OCI-LY3 (cell line): Measurements from ENCODE around the gene LINGO1.

Experiments
- H2AFZ ChIP-seq: fragments of 200-600, 300-600 bp; shearing (Covaris generic); 2 replicates; pipeline ENCODE4 v1.6.0; 2014; ENCODE audit warnings: antibody characterized with exemption, low read depth, low read length
- H3K27ac ChIP-seq: fragments of 200-600, 300-600 bp; sonication (generic); 2 replicates; pipeline ENCODE4 v1.5.1; 2014; ENCODE audit warnings: mild to moderate bottlenecking, low read length, moderate library complexity, mixed read lengths
- H3K27me3 ChIP-seq: fragments of 200-600, 300-600 bp; sonication (generic); 2 replicates; pipeline ENCODE4 v1.6.1; 2014; ENCODE audit warnings: low read depth, low read length, mixed read lengths
- H3K36me3 ChIP-seq: fragments of 200-600, 300-600 bp; sonication (generic); replicated peaks from 2 replicates; pipeline ENCODE3; 2014; ENCODE audit warnings: low read depth, low read length, mixed read lengths
- H3K4me1 ChIP-seq: fragments of 300-600, 200-600 bp; sonication (generic); 2 replicates; pipeline ENCODE4 v1.6.1; 2014; ENCODE audit warnings: low read length, mixed read lengths
- H3K4me2 ChIP-seq: fragments of 200-600, 300-600 bp; sonication (generic); 2 replicates; pipeline ENCODE4 v1.6.1; 2014; ENCODE audit warnings: low read length, mixed read lengths
- H3K4me3 ChIP-seq: fragments of 300-600, 200-600 bp; sonication (generic); 2 replicates; pipeline ENCODE4 v1.5.1; 2014; ENCODE audit warnings: antibody characterized with exemption, mild to moderate bottlenecking, low read length, moderate library complexity
- H3K79me2 ChIP-seq: fragments of 300-600, 200-600 bp; shearing (Covaris generic); 2 replicates; pipeline ENCODE4 v1.6.1; 2014; ENCODE audit warnings: mild to moderate bottlenecking, low read length, mixed read lengths
- H3K9ac ChIP-seq: fragments of 300-600, 200-600 bp; shearing (Covaris generic); 2 replicates; pipeline ENCODE4 v1.6.0; 2014; ENCODE audit warnings: mild to moderate bottlenecking, low read length, moderate library complexity
- H3K9me3 ChIP-seq: fragments of 200-600, 300-600 bp; shearing (Covaris generic); 2 replicates; pipeline ENCODE4 v1.6.1; 2014; ENCODE audit warnings: low read length, mixed read lengths; ENCODE audit not compliant: insufficient read depth
- H4K20me1 ChIP-seq: fragments of 200-600, 300-600 bp; sonication (generic); 2 replicates; pipeline ENCODE4 v1.6.1; 2016; ENCODE audit warnings: low read length, mixed read lengths; ENCODE audit not compliant: insufficient read depth
- EZH2phosphoT487 ChIP-seq: fragments of 200-600 bp; shearing (Covaris generic); IDR thresholded peaks from 2 replicates; pipeline ENCODE4 v1.6.1; 2018; ENCODE audit warnings: antibody characterized with exemption, mixed run types, low read depth
- TF ChIP-seq, protein P1 (sequence below): fragments of 200-600, 300-600 bp; sonication (generic); IDR thresholded peaks from 2 replicates; pipeline ENCODE4 v1.5.1; 2014; ENCODE audit warnings: antibody characterized with exemption, low read length, low read depth

Gene LINGO1

DNA sequence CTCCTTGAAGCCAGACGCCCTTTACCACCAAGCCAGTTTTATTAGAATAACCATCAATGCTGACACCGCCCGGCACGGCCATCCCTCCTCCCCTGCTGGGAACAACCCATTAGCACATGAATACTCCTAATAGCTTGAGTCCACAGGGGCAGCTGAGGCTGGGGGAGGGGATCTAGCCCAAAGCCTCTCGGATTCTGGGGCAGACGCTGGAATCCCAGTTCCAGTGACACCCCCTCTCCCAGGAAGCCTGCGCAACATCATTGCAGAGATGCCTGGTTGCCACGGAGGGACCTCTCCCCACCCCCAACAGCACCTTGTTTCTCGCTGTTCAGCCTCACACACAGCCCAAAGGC lies 1.2 kb upstream of the LINGO1 start:
- Histone ChIP-seq H2AFZ (peak overlapping the region; percentile 89), H3K36me3 (no peaks in the 10 kb centered on the region), H3K9ac (peak overlapping the region; percentile 49), H3K4me2 (peak overlapping the region; percentile 93), H4K20me1 (no peaks in the 10 kb centered on the region), H3K79me2 (no peaks in the 10 kb centered on the region), H3K9me3 (no peaks in the 10 kb centered on the region), H3K4me3 (peak overlapping the region; percentile 75), H3K27ac (no peak overlapping the region), H3K27me3 (peaks cover 37% of the 10 kb centered on the region), H3K4me1 (peaks cover 13% of the 10 kb centered on the region)
- TF ChIP-seq, protein P1, sequence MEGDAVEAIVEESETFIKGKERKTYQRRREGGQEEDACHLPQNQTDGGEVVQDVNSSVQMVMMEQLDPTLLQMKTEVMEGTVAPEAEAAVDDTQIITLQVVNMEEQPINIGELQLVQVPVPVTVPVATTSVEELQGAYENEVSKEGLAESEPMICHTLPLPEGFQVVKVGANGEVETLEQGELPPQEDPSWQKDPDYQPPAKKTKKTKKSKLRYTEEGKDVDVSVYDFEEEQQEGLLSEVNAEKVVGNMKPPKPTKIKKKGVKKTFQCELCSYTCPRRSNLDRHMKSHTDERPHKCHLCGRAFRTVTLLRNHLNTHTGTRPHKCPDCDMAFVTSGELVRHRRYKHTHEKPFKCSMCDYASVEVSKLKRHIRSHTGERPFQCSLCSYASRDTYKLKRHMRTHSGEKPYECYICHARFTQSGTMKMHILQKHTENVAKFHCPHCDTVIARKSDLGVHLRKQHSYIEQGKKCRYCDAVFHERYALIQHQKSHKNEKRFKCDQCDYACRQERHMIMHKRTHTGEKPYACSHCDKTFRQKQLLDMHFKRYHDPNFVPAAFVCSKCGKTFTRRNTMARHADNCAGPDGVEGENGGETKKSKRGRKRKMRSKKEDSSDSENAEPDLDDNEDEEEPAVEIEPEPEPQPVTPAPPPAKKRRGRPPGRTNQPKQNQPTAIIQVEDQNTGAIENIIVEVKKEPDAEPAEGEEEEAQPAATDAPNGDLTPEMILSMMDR = no peak
- TF ChIP-seq EZH2phosphoT487 = no peak

DNA sequence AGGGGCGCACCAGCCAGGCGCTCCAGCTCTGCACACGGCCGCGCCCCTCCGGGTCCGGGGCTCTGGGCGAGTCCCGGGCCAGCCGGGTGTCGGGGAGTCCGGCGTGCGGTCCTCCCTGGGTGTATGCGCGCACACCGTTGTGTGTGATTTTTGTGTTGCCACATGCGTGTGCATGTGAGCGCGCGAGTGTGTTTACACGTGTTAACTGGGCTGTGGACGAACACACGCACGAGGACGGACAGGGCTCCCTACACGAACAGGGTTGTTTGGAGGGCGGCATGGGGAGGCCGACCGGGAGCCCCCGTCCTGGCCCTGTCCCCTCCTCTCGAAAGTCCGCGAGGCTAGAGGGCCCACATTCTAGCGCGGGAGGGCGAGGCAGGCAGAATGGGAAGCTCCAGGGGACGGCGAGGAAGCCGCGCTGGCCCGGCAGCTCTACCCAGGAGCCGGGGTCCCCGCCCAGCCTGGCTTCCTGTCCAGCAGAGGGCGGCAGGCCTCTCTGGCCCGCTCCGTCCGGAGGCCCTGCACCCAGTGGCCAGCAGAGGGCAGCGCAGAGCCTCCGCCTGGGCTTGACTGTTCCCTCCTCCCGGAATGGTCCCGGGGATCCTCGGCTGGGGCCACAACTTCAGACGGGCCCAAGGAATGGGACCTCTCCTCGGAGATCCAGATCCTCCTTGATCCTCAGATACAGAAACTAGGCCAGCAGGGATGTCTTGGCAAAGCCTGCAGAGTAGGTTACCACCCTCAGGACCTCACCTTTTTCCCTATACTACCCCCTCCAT lies 611 bp upstream of the LINGO1 start:
- Histone ChIP-seq H3K27me3 (peaks cover 37% of the 10 kb centered on the region), H3K4me1 (peaks cover 13% of the 10 kb centered on the region), H3K9me3 (no peaks in the 10 kb centered on the region), H3K36me3 (no peaks in the 10 kb centered on the region), H3K79me2 (no peaks in the 10 kb centered on the region), H3K4me3 (peak overlapping the region; percentile 75), H2AFZ (peak overlapping the region; percentile 89), H3K9ac (peak overlapping the region; percentile 49), H3K4me2 (peak overlapping the region; percentile 93), H4K20me1 (no peaks in the 10 kb centered on the region), H3K27ac (no peak overlapping the region)
- TF ChIP-seq EZH2phosphoT487 = no peak
- TF ChIP-seq, protein P1 = peak; percentile 100

DNA sequence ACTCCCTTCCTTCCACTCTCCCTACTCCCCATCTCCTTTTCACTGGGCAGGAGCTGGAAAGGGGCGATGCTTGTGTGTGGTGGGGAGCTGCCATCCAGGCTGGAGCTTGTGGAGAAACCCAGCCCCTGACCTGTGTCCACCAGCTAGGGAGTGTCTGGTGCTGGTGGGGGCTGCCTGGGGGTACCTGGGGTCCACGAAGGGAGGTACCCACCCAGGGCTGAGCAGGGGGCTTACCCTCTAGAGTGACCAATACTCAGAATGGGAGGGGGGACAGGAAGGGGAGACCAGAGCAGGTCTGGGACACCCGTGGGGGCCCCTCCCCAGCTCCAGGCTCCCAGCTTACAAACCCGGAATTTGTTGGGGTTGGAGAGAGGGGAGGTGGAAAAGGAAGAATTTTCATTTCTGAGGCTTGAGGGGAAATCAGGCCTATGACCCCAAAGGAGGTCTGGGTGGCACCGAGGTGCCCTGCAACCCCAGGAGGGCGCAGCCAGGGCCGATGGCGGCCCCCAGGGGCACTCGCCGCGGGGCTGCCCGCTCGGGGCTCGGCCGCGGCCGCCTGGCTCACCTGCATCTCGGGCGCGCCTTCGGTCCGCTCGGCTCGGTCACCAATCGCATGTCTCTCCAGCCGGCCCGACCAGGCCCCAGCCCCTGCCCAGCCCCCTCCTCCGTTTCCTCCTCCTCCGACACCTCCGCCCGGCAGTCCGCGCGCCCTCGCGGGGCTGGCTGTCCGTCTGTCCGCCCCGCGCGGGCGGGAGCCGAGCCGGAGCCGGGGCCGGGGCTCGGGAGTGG lies 773 bp downstream of the LINGO1 start:
- H3K4me1 ChIP-seq = peaks cover 13% of the 10 kb centered on the region
- no peaks in the 10 kb centered on the region for H3K36me3 ChIP-seq
- H3K27me3 ChIP-seq = peaks cover 41% of the 10 kb centered on the region
- TF ChIP-seq, protein P1 = no peak
- TF ChIP-seq EZH2phosphoT487 = no peak
- no peak overlapping the region for H3K4me2 ChIP-seq
- H2AFZ ChIP-seq = no peak overlapping the region
- H3K27ac ChIP-seq = no peak overlapping the region
- H3K9me3 ChIP-seq = no peaks in the 10 kb centered on the region
- H3K4me3 ChIP-seq = no peak overlapping the region
- no peak overlapping the region for H3K9ac ChIP-seq
- no peaks in the 10 kb centered on the region for H3K79me2 ChIP-seq
- H4K20me1 ChIP-seq = no peaks in the 10 kb centered on the region
